ENCODE data around the gene RAD1. TPM values are rescaled to one million over a fixed set of nuclear protein-coding genes. Genes with fewer than 3 reads are reported as not detected.

Gene RAD1
- polyA plus RNA-seq, 2 of the 4 experiments (the other 2 are of a cell fraction) = 41.4 to 41.9 TPM

DNA sequence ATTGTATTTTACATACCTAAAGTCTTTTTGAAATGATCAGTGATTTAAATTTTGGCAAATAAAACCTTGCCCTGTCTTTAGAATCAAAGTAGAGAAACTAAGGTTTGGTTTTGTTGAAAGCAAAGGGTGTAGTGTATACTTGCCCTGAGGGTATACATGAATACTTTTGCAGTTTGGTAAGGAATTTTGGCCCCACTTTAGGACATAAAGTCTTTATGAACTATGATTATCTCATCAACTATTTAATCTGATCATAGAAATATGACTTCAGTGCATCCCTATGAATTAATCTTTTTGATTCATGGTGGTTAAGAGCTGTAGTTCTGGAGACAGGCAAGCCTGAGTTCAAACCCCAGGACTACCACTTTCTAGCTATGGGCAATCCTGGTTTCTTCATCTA is 17.7 kb downstream of the RAD1 start (continued):
- TF ChIP-seq, protein P1, sequence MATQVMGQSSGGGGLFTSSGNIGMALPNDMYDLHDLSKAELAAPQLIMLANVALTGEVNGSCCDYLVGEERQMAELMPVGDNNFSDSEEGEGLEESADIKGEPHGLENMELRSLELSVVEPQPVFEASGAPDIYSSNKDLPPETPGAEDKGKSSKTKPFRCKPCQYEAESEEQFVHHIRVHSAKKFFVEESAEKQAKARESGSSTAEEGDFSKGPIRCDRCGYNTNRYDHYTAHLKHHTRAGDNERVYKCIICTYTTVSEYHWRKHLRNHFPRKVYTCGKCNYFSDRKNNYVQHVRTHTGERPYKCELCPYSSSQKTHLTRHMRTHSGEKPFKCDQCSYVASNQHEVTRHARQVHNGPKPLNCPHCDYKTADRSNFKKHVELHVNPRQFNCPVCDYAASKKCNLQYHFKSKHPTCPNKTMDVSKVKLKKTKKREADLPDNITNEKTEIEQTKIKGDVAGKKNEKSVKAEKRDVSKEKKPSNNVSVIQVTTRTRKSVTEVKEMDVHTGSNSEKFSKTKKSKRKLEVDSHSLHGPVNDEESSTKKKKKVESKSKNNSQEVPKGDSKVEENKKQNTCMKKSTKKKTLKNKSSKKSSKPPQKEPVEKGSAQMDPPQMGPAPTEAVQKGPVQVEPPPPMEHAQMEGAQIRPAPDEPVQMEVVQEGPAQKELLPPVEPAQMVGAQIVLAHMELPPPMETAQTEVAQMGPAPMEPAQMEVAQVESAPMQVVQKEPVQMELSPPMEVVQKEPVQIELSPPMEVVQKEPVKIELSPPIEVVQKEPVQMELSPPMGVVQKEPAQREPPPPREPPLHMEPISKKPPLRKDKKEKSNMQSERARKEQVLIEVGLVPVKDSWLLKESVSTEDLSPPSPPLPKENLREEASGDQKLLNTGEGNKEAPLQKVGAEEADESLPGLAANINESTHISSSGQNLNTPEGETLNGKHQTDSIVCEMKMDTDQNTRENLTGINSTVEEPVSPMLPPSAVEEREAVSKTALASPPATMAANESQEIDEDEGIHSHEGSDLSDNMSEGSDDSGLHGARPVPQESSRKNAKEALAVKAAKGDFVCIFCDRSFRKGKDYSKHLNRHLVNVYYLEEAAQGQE (IDR thresholded peaks at IDR 0.05) = no peak
- no peak for TF ChIP-seq HOXA7 (CRISPR knock-in tag; IDR thresholded peaks at IDR 0.05)

DNA sequence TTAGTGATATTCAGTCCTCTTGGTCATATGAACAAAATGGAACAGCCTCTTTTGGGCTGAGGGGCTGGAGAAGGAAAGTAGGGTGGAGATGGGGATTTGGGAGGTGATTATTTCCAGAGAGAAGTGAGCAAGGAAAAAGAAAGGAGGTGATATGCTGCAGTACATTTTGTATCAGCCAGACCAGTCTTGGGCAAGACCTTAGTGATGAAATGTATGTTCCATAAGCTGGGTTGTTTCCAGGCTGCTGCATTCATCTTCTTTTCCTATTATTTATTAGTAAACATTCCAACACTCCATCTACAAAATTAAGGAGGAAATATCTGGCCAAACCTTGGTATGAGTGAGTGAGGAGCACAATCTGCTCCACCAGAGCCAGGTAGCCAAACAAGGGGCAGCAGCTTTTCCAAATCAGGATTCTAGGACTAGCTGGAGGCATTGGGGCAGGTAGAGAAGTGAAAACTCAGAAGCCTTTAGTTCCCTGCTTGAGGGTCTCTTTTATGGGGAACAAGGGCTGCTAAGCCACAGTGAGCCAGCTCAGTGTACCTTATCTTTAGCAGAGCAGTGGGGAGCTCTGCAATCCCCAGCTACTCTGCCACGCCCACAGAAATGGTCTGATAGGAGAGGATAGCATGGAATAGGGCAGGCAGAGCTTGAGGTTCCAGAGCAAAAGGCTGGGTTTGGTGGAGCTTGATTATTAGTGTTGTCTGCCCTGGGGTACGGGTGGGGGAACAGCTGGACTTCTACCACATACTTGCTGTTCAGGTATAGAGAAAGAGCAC is 19.5 kb downstream of the RAD1 start:
- no peak for ATAC-seq
- H3K27ac ChIP-seq = no peak overlapping the region; a peak in 1 of 6 replicates
- POLR2A ChIA-PET = no interaction called here
- H3K4me2 ChIP-seq = no peak overlapping the region
- TF ChIP-seq BHLHE40 (IDR thresholded peaks at IDR 0.05; ENCODE audit: low read depth, low read length) (no peak), TP53 (CRISPR knock-in tag; IDR thresholded peaks at IDR 0.05) (no peak), JUN (IDR thresholded peaks at IDR 0.05) (no peak), SREBF2 (IDR thresholded peaks at IDR 0.05) (no peak), RFX5 (IDR thresholded peaks at IDR 0.05) (no peak), KDM1A (IDR thresholded peaks at IDR 0.05; ENCODE audit: low read depth) (no peak), CBX8 (IDR thresholded peaks at IDR 0.05) (no peak), TFCP2L1 (CRISPR knock-in tag; IDR thresholded peaks at IDR 0.05) (no peak), MAZ (IDR thresholded peaks at IDR 0.05; ENCODE audit: borderline replicate concordance, low read depth, low read length) (no peak), FOSL2 (IDR thresholded peaks at IDR 0.05) (no peak), FOSL2 (CRISPR knock-in tag; IDR thresholded peaks at IDR 0.05) (no peak), POLR2A (IDR thresholded peaks at IDR 0.05; ENCODE audit: low read length) (no peak), CHD4 (IDR thresholded peaks at IDR 0.05; ENCODE audit: borderline replicate concordance) (no peak), SMC3 (IDR thresholded peaks at IDR 0.05) (no peak)
- TF ChIP-seq, protein P2, sequence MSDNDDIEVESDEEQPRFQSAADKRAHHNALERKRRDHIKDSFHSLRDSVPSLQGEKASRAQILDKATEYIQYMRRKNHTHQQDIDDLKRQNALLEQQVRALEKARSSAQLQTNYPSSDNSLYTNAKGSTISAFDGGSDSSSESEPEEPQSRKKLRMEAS (IDR thresholded peaks at IDR 0.05) = no peak
- TF ChIP-seq, protein P3, sequence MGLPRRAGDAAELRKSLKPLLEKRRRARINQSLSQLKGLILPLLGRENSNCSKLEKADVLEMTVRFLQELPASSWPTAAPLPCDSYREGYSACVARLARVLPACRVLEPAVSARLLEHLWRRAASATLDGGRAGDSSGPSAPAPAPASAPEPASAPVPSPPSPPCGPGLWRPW (IDR thresholded peaks at IDR 0.05) = no peak
- TF ChIP-seq, protein P4, sequence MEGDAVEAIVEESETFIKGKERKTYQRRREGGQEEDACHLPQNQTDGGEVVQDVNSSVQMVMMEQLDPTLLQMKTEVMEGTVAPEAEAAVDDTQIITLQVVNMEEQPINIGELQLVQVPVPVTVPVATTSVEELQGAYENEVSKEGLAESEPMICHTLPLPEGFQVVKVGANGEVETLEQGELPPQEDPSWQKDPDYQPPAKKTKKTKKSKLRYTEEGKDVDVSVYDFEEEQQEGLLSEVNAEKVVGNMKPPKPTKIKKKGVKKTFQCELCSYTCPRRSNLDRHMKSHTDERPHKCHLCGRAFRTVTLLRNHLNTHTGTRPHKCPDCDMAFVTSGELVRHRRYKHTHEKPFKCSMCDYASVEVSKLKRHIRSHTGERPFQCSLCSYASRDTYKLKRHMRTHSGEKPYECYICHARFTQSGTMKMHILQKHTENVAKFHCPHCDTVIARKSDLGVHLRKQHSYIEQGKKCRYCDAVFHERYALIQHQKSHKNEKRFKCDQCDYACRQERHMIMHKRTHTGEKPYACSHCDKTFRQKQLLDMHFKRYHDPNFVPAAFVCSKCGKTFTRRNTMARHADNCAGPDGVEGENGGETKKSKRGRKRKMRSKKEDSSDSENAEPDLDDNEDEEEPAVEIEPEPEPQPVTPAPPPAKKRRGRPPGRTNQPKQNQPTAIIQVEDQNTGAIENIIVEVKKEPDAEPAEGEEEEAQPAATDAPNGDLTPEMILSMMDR (IDR thresholded peaks at IDR 0.05) = no peak
- H3K4me3 ChIP-seq = no peak overlapping the region
- CTCF ChIA-PET = interaction anchor here (0.5 to 16.6 kb wide), 8 partner anchors 9 to 412 kb away, joined by 3 to 621 read pairs (median 4); no protein-coding TSS in a partner anchor
- FAIRE-seq = no peak
- DNase-seq (ENCODE audit: low read depth in 1 of 2, low spot score in 1 of 2) = no peak
- H3K9me3 ChIP-seq = no peaks in the 10 kb centered on the region
- H3K4me1 ChIP-seq = no peaks in the 10 kb centered on the region
- WGBS (ENCODE audit: missing lambda C conversion rate) = 85% methylated on average over 2 of the region's 2 CpGs

DNA sequence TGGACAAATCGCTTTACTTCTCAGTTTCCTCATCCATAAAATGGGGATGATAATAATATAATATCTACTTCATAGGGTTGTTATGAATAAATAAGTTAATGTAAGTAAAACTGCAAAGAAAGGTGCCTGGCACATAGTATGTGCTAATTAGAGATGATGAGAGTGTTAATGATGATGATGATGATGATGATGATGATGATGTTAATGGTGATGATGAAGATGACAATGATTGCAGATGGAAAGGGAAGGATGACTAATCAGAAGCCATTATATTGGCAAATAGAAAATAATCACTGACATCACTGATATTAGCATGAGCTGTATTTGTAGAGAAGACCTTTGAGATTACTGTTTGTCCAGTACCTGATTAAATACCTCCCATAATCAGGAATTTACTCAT is 20.6 kb downstream of the RAD1 start:
- DNase-seq (ENCODE audit: low read depth in 1 of 2, low spot score in 1 of 2) = no peak
- no peak for ATAC-seq
- Histone ChIP-seq H3K4me1 (no peaks in the 10 kb centered on the region), H3K4me2 (no peak overlapping the region), H3K9me3 (no peaks in the 10 kb centered on the region), H3K27ac (no peak overlapping the region), H3K4me3 (no peak overlapping the region)
- ChIA-PET POLR2A (no interaction called here), CTCF (interaction anchor here (2.2 to 16.6 kb wide), 3 partner anchors 11 to 411 kb away, joined by 5 to 621 read pairs (median 13); no protein-coding TSS in a partner anchor)
- TF ChIP-seq FOSL2 (IDR thresholded peaks at IDR 0.05) = no peak
- TF ChIP-seq FOSL2 (CRISPR knock-in tag; IDR thresholded peaks at IDR 0.05) = peak; percentile 15; the same call in 1 of the 2 replicates
- no peak for TF ChIP-seq KDM1A (IDR thresholded peaks at IDR 0.05; ENCODE audit: low read depth)
- no peak for FAIRE-seq
- WGBS (ENCODE audit: missing lambda C conversion rate) = 87% methylated on average over 1 of the region's 1 CpG

Measured in A549 (cell line).